Ecto neural progenitor cell (in vitro differentiated cells): Measurements from ENCODE around the gene C1QTNF8.

Source experiments
- DNase-seq: peaks from one replicate; pipeline ENCODE4 v3.0.0-alpha.2; 2018; ENCODE audit warnings: low spot score

C1QTNF8 gene

DNA sequence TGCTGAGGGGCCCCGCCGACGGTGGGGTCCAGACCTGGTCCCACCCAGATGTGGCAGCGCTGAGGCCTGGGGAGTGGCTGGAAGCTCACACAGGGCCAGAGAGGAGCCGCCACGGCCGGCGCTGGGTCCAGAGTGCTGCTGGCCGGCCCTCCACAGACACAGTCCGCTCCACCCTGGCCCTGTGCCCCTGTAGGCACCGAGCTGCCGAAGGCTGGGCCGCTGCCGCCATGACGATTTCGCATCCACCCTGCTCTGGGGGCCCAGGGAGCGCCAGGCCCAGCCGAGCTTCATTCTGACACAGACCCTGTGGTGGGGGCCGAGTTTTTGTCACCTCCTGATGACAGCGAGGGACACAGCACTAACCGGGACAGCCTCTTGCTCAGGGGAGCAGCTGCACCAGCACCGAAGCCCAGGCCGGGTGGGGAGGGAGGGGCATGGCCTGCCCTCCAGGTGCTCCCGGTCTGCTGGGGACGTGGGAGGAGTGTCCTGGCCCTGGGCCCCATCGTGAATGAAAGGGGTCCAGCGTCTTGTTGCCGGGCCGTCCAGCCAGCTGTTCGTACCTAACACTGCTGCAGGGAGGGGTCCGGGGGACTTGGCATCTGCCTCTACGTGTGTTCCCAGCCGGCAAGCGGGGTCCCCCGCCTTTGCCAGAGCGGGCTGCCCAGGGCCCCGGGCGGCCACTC, 50.6 kb downstream of the C1QTNF8 start:
- no peak for DNase-seq

DNA sequence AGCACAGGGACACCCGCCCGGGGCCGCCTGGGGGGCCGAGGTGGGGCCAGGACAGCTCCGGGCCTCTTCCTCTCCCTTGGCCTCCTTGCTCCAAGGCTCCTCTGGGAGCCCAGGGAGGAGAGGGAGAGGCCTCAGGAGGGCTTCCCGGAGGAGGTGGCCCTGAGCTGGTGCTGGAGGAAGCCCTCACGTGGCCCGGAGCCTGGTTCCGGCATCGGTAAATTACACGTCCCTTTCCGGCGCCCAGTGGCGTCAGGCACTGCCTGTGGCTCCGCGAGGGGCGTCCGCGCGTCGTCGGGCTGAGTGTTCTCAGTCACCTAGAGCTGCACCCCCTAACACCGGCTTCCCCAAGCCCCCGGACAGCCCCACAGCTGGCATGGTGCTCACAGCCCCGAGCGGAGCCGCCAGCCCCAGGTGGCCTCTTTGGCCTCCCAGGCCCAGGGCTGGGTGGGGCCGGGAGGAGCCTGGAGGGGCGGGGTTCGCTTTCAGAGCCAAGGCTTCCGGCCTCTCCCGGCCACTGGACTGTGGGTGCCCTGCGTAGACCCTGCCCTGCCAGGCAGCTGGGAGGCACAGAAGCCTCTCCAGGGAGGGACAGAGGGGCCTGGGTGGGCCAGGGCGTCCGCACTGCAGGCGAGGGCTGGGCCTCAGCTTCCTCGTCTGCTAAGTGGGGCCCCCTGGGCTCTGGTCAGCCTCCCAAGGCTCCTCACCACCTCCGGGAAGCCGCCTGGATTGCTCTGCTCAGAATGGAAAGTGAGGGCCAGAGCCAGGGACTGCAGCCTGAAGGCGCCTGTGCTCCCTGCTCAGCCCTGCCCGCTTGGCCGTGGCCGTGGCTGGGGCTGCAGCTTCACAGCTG, 51.4 kb downstream of the C1QTNF8 start:
- no peak for DNase-seq

- no peak for DNase-seq
Measured at GRCh38 chr16:1043881-1044451, 52.1 kb downstream of the C1QTNF8 start.

GRCh38 chr16:1042866-1043265, 53.2 kb downstream of the C1QTNF8 start:
- no peak for DNase-seq

GRCh38 chr16:1042049-1042744, 53.8 kb downstream of the C1QTNF8 start:
- no peak for DNase-seq

DNA sequence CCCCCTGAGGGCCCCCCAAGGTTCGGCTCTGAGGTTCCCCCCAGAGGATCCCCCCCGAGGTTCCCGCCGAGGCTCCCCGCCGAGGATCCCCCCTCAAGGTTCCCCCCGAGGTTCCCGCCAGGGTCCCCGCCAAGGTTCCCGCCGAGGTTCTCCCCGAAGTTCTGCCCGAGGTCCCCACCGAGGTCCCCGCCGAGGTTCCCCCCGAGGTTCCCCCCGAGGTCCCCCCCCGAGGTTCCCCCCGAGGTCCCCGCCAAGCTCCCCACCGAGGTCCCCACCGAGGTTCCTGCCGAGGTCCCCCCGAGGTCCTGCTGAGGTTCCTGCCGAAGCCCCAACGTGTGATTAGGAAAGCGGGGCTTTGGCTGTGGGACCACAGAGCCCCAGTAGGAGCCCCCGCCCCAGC, 55.7 kb downstream of the C1QTNF8 start:
- no peak for DNase-seq

GRCh38 chr16:1039762-1040161, 56.3 kb downstream of the C1QTNF8 start:
- no peak for DNase-seq

DNA sequence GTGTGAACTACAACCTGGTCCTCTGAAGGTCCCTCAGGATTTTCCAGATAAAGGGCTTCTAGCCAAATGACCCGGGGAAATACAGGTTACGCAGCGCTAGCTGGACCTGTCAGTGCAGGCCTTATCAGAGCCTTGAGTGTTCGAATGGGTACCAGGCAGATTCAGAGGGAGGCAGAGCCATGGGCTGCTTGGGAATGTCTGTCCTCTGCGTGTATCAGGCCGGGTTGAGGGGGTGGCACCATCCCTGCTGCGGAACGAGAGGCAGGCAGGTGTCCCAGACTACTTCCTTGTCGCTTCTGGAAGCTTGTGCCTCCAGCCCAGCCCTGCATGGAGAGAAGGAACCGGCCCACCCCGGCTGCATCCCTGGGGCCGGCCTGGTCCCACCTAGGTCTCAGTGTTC, 57.1 kb downstream of the C1QTNF8 start:
- no peak for DNase-seq
